Fibroblast of skin of left biceps (primary cell): ENCODE data around the gene GAMT.
"Not testable (repeated sequence)": the region's sequence is repeated elsewhere in the genome, so short reads cannot be mapped to it uniquely, and the experiment has no call there.

Experiments used
- DNase-seq, 2 experiments: peaks; one replicate each; pipeline ENCODE4 v3.0.0-alpha.2; 2013; ENCODE audit warnings: low read depth in 2 of 2

Gene GAMT

DNA sequence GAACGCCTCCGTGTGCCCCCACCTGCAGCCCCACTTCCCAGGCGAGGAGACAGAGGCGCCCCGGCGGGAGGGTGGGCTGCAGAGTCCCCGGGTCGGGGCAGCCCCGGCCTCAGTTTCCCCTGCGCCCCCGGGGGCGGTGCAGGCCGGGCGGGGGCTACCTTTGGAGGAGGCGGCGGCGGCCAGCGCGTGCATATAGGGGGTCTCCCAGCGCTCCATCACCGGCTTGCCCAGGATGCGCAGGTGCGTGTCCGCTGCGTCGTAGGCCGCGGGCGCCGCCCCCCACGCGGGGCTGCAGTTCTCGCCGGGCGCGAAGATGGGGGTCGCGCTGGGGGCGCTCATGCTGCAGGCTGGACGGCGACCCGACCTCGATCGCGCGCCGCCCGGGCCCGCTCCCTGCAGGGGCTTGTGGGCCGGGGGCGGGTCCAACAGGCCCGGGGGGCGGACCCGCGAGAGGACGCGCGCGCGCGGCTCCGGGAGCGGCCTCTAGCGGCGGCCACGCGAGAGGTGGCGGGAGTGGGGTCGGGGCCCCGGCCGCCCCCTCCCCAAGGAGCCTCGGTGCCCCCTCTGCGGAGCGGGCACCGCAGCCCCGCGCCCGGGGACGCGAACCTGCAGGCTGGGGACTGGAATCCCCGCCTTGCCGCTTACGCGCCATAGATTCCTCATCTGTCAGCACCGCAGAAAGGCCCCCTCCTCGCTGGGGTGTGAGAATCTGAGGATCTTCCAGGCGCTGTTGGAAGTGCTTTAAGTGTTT lies at the start of gene GAMT:
Gene GAMT, minus strand, starts transcription at position 405 of the 751 bp plus-strand sequence. Its CDS starts 66 bp downstream, at position 339.
- DNase-seq = no peak

DNA sequence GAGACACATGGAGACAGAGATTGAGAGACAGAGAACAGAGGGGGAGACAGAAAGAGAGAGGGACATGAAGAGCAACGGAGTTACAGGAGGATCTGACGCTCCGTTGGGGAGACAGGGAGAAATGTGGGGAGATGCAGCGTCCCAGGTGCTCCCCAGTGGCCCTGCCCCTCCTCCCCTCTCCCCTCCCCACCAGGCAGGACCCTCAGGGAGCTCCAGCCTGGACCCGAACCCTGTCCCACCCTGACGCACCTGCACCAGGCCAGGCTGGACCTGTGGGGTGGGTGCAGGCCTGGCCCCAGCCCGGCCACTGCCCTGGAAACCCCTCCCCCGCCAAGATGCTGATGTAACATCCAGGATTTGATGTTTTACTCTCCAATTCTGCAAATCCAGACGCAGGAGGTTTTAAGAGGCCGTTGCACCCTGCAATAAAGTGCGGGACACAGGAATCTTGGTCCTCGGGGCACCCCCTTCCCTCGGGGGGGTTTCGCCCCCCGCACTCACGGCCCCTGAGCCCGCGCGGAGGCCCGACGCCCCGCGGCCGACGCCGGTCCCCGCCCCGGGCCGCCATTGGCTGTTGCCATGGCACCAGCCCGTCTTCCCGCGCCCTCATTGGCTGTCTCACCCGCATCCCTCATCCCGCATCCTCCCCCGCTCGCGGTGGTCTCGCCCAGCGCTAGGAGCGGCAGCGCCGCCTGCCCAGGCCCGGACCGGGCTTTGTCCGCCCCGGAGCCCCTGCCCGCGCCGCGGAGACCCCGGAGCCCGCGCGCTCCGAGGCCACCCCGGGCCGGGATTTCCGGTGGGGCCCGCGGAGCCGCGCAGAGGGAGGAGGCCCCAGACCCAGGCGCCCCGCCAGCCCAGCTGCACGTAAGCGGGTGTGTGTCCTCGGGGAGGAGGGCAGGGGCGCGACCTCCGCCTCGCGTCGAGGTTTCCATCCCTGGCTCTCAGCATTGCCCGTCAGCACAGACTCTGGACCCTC lies 48.4 kb upstream of the GAMT start, which contains the start of gene APC2:
Gene APC2, plus strand, starts transcription at position 655 of the 976 bp plus-strand sequence. CDS start 2,881 bp downstream, outside the sequence.
- DNase-seq = peak in 1 of 2 experiments; percentile 13

DNA sequence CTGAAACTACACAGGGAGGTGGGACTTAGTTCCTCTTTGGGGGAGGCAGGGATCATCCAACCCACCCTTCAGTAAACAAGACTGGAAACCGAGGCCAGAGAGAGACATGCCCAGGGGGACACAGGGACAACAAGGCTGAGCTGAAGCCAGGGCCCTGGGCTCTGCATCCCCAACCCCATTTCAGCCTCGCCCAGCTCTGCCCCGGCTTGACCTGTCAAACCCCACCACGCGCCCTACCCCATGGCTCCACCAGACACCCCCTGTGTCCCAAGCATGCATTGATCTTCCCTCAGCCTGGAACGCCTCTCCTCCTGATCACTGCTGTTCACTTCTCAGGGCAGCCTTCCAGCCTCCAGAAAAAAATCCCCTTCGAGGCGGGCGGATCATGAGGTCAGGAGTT lies 46.6 kb upstream of the GAMT start:
- DNase-seq = no peak

DNA sequence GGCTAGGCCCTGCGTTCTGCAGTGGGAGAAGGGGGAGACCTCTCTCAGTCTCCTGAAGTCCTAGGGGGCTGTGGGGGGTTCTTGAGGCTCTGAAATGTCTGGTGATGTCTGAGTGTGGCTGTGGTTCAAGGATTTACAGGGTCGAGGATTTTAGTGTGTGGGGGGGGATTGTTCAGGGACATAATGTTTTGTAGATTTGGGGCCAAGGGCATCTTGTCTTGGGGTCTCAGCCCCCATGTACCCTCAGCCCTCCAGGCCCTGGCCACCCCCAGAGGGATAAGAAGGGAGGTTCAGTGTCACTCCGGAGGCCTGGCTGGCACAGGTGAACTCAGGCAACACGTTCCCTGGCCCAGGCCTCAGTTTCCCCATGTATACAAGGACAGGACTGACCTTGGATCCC lies 46.2 kb upstream of the GAMT start:
- no peak for DNase-seq

DNA sequence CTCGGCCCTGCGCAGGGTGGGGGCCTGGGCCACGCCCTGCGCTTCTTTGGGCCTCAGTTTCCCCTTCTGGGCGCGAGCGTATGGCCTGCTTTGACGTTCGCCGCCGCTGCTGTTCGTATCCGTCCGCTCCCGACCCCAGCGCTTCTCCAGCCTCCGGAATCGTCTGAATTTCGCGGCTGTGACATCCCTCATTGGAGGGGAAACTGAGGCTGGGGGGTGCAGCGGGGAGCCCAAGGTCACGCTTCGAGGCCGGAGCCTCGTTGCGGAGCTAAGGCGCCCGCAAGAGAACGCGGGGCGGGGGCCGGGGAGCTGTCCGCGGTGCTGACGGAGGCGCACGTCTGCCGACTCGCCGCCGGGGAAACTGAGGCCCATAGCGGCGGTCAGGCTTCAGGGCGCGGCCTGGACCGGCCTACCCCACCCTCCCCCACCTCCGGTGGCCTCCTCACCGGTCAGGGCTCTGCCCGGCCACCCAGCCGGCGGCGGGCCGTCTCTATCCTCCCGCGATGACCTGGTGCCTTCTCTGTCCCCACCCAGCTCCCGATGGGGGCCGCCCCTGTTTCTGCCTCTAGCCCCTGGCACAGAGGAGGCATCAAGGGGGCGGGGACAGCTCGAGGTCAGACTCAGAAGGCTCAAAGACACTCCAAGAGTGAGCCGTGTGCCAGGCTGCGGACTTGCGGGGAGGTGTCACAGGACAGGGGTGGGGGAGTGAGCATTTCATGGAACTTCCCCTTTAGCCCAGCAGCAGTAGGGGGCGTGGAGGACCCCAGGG lies 45.6 kb upstream of the GAMT start:
- DNase-seq = no peak

DNA sequence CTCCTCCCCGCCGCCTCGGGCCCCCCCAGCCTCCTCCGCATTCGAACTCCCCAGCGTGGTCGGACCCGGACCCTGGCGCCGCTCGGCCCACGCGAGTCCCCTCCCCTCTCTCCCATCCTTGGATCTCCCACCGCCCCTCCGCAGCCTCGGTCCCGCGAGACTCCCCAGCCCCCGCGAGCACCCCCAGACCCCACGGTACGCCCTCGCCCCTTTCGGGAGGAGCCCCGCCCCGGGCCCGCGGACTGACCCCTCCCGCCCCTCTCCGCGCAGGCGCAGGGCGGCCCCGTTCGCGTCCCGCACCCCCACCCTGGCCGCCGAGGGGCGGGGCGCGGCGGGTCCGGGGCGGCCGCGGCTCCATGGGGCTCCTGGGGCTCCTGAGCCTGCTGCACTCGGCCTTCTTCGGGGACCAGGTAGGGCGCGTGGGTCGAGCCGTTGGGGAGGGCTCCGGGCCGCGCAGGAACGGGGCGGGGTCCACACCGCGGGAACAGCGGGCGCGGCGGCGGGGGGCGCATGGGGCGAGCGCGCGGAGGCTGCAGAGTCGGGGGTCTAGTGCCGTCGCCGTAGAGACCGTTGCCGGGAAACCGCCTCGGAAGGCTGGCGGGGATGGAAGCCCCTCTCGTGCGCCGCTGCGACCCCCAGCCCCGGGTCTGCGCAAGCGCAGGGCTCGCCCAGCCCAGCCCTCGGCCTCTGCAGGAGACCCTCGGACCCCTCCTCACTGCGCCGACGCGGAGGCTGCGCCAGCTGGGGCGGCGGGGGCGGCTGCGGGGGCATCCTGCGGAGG lies 44.8 kb upstream of the GAMT start:
- no peak for DNase-seq

DNA sequence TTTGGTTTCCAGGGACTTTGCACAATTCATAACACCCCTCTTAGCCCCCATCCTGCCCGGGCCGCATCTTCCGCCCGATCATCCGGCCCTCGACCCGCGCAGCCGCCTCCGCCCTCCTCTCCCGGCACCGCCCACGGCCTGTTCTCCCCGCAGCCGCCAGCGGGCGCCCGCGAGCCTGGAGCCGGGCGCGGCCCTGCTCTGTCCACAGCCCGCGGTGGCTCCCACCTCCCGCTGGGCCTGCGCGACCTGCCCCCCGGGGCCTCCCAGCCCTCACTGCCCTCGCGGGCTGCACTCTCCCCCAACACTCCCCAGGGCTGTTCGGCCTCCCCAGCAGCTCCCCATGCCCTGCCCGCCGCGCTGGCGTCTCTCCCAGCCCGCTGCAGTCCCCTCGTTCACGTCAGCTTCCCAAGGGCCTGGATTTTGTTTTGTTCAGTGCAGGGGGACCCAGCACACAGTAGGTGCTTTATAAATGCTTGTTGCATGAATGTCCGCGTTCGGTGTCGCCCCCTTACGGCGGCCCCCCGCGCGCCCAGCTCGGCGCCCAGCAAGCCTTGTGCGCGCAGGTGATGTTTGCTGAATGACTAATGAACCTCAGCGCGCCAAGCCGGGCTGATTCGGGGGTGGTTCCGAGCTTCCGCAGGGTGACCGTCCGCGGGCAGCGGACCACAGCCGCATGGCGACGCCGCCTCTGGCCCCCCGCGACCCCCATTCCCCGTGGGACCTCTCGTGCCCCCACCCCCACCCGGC lies 44.0 kb upstream of the GAMT start:
- no peak for DNase-seq

DNA sequence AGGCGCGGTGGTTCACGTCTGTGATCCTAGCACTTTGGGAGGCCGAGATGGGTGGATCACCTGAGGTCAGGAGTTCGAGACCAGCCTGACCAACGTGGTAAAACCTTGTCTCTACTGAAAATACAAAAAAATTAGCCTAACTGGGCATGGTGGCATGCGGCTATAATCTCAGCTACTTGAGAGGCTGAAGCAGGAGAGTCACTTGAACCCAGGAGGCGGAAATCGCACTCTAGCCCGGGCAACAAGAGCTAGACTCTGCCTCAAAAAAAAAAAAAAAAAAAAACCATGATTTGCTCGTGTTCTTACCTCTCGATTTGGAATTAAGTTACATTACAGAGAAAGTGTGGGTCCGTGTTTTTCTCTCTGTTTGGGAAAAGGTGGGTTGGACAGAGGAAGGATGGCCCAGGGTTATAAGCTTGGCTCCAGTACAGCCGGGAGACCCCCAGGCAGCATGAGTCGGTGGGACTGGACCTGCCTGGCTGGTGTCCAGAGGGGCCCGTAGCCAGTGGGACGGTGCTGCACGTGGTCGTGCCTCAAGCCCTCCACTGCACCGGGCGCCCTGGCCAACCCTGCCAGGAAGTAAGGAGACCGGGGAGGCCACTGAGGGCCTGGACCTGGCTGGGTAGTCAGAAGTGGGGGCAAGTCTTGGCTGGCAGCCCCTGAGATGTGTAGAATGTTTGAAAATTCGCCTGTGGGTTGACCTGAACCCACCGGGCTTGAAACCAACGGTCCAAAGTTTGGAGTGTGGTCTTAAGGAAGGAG lies 40.5 kb upstream of the GAMT start:
- DNase-seq = no peak

DNA sequence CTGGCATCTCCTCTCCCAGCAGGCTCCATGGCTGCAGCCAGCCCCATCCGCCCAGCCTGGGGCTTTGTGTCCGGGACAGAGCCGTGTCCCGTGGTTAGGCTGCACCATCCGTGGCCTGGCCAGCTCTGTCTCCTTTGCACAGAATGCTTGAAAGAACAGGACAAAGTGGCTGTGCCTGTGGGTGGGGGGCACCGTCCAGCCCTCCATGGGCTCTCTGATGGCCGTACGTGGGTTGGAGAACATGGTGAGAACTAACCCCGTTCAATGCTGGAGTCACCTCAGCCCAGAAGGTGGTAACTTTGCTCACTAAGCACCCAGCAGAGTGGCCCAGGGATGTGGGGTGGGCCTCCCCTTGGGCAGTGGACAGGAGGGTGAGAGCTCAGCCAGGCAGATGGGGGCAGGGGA lies 39.7 kb upstream of the GAMT start:
- no peak for DNase-seq

DNA sequence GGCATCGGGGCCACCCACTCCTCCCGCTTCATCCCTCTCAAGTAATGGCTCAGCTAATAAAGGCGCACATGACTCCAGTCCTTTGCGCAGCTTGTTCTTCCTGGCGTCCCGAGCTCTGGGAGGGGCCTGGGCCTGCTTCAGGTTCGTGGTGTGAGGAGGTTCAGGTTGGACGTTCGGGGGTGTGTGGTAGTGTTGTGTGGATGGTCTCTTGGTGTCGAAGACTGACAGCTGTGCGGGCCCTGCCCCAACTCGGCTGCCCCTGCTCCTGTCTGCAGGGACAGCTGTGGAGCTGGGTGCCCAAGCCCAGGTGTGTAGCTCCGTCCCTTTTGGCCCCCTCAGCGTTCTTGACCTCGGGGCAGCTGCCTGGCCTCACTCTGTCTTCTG lies 39.1 kb upstream of the GAMT start:
- no peak for DNase-seq

DNA sequence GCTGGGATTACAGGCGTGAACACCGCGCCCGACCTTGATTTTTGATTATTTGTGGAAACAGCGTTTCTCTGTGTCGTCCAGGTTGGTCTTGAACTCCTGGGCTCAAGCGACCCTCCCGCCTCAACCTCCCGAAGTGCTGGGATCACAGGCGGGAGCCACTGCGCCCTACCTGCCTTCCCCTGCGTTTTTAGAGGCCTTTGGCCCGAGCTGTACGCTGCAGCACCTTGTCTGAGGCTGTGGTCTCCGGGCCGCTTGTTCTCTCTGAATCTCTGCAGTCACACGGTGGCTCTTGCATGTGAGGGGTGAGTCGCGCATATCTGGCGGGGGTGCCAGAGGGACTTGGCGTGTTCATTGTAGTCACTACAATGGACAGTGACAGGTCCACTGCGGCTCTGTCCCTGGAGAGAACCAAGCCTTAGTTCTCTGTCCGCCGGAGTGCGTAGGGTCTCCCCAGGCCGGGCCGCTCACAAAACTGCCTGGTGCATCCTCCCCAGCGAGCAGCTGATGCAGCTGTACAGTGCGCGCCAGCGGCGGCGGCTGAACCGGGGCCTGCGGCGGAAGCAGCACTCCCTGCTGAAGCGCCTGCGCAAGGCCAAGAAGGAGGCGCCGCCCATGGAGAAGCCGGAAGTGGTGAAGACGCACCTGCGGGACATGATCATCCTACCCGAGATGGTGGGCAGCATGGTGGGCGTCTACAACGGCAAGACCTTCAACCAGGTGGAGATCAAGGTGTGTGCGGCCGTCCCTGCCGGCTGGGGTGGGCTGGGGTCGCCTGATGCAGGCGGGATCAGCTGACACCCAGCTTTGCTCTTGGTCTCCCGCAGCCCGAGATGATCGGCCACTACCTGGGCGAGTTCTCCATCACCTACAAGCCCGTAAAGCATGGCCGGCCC lies 38.4 kb upstream of the GAMT start:
- DNase-seq = not testable (repeated sequence)

DNA sequence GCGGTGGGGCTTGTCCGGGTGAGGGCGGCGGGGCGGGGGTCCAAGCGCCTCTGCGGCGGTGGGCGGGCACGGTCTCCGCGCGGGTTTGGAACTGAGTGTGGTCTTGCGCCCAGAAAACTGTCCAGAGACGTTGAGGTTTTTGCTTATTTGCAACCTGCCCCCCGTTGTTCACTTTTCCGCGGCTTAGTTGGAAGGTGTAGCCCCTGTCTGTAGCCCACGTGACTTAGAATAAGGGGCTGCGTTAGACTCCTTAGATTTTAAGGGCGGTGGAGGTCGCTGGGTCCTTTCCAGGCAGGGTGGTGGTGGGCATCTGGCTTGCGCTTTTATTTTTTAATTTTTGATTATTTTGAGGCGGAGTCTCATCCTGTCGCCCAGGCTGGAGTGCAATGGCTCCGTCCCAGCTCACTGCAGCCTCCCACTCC lies 37.6 kb upstream of the GAMT start:
- DNase-seq = no peak

DNA sequence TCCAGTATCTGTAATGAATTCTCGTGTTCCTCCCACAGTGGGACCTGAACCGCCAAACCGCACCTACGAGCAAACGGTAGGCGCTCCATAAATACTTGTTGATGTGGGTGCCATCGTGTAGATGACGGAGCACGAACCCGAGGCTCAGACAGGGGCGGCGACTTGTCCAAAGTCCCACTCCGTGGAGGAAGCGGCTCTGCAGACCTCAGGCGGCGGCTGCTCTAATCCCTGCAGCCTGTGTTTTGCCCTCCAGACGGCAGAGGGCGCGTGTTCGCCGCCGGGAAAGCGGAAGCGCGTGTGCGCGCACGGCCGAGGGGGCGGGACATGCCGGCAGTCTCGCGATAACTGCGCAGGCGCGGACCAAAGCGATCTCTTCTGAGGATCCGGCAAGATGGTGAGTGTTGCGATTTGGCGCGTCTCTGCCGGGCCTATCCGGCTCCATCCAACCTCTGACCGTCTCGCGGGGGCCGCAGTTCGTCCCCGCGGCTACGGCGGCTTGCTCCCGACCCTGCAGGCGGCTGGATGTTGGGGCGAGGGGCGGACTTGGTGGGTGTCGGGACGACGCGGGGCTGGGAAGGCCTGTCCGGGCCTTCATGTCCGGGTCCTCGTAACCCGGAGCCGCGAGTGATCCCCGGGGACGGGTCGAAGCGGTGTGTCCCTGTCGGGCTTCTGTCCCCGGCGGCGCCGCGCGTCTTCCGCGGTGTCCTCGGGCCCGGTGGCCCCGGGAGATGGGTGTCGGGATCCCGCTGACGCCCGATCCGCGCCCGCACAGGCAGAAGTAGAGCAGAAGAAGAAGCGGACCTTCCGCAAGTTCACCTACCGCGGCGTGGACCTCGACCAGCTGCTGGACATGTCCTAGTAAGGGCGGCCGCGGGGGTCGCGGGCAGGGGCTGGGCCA lies 36.9 kb upstream of the GAMT start, which contains the start of gene RPS15:
Gene RPS15, plus strand, starts transcription at position 362 of the 898 bp plus-strand sequence. Its CDS starts 30 bp downstream, at position 392.
- peak; percentile 81 to 82 for DNase-seq

DNA sequence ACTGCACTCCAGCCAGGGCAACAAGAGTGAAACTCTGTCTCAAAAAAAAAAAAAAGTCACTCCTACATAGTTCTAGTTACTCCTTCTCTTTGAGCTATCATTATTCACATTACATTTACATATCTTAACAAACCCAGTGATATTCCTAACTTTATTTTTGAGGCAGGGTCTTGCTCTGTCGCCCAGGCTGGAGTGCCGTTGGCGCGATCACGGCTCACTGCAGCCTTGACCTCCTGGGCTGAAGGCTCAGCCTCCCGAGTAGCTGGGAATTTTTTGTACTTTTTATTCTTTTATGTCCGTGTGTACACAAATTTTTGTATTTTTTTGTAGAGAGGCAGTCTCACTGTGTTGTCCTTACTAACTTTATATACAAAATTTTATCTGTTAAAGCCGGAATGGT lies 36.3 kb upstream of the GAMT start:
- DNase-seq = no peak

DNA sequence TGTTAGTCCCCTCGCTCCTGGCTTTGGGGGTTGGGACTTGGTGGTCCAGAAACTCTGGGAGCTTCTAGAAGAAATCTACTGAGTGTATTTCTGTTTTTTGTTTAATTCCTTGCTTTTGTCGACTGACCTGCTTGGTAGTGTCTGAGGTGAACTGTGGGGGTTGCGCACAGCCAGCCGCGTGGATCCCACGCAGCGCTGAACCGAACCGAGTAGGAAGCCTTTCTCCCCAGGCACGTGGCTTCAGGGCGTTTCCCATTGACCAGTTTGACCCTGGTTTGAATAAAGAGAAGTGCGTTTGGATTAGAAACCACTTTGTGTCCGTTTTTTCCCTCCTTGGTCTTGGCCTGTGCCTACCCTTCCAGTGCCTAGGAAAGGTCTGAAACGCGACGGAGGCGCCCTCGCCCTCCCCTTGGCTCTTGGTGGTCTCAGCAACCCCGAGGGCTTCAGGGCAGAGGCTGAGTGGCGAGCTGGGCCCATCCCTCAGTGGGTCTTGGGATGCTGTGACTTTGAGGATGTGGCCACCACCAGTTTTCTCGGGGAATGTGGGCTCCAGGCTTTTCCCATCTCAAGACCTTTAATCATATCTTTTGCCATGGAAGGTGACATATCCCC lies 34.1 kb upstream of the GAMT start:
- no peak for DNase-seq

DNA sequence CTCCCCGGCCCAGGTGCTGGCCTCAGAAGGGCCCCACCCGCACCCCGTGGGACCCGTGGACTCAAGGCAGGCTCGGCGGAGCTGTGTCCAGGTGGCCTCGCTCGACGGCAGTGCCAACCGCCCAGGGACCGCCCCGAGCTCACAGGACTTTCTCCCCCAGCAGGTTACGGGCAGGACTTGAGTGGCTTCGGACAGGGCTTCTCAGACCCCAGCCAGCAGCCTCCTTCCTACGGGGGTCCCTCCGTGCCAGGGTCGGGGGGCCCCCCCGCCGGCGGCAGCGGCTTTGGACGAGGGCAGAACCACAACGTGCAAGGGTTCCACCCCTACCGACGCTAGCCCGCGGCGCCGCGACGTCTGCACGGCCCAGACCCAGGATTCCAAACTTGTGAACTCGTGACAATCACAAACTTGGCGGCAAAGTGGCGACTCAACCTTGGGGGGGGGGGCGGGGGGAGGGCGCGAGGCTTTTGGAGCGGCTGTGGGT lies 33.3 kb upstream of the GAMT start:
- no peak for DNase-seq

DNA sequence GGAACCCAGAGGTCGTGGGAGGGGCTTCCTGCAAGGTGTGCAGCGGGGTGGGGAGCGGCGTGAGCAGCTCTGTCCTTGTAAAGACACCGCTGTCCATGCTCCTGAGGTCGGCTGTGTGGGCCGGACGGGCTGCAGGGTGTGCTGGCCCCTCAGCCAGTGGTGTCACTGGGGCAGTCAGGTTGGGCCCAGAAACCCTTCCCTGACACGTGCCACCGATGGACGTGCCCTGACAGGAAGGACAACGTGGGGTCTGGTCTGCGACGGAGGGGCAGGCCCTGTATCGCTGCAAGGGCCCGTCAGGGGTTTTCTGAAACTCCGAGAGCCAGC lies 32.7 kb upstream of the GAMT start:
- DNase-seq = no peak
